HG03103 (cell line): Measurements from ENCODE around the gene HEATR5A.
"Not testable (repeated sequence)": the region's sequence is repeated elsewhere in the genome, so short reads cannot be mapped to it uniquely, and the experiment has no call there.

ENCODE experiments used
- ATAC-seq: cut with Tn5 transposase; IDR thresholded peaks from one replicate; pipeline ENCODE4 v1.9.1; 2021; ENCODE audit warnings: low read depth; ENCODE audit not compliant: unreplicated experiment

The HEATR5A gene

GRCh38 chr14:31337331-31337730 is 83.0 kb downstream of the HEATR5A start:
- no peak for ATAC-seq

GRCh38 chr14:31336646-31337045 is 83.7 kb downstream of the HEATR5A start:
- no peak for ATAC-seq

- not testable (repeated sequence) for ATAC-seq
Observed at GRCh38 chr14:31331395-31331794, 89.0 kb downstream of the HEATR5A start.

GRCh38 chr14:31329876-31330521 is 90.4 kb downstream of the HEATR5A start:
- not testable (repeated sequence) for ATAC-seq

- ATAC-seq = no peak
Observed at GRCh38 chr14:31326111-31326510, 94.2 kb downstream of the HEATR5A start.

GRCh38 chr14:31323419-31323818 is 96.9 kb downstream of the HEATR5A start:
- no peak for ATAC-seq

- no peak for ATAC-seq
Observed at GRCh38 chr14:31320922-31321766, 99.2 kb downstream of the HEATR5A start.

GRCh38 chr14:31320216-31320615 is 100.1 kb downstream of the HEATR5A start:
- no peak for ATAC-seq

GRCh38 chr14:31319701-31320100 is 100.6 kb downstream of the HEATR5A start:
- ATAC-seq = no peak

- ATAC-seq = no peak
Observed at GRCh38 chr14:31312934-31313333, 107.4 kb downstream of the HEATR5A start.

- ATAC-seq = not testable (repeated sequence)
Observed at GRCh38 chr14:31312370-31312769, 108.0 kb downstream of the HEATR5A start.

- no peak for ATAC-seq
Observed at GRCh38 chr14:31307618-31308017, 112.7 kb downstream of the HEATR5A start.

GRCh38 chr14:31307198-31307597 is 113.2 kb downstream of the HEATR5A start:
- no peak for ATAC-seq

GRCh38 chr14:31303654-31304053 is 116.7 kb downstream of the HEATR5A start:
- no peak for ATAC-seq

- ATAC-seq = no peak
Observed at GRCh38 chr14:31300883-31301282, 119.5 kb downstream of the HEATR5A start.

GRCh38 chr14:31300296-31300695 is 120.1 kb downstream of the HEATR5A start:
- ATAC-seq = no peak

GRCh38 chr14:31297701-31298344 is 122.5 kb downstream of the HEATR5A start:
- no peak for ATAC-seq

- ATAC-seq = no peak
Observed at GRCh38 chr14:31297112-31297511, 123.2 kb downstream of the HEATR5A start.

GRCh38 chr14:31294746-31295405 is 125.5 kb downstream of the HEATR5A start:
- no peak for ATAC-seq

GRCh38 chr14:31292937-31293616 is 127.3 kb downstream of the HEATR5A start:
- no peak for ATAC-seq
